ENCODE data around the gene PRSS57.
A peak's percentile ranks its signal among the peaks of the same experiment; 100 is the strongest.

The PRSS57 gene

DNA sequence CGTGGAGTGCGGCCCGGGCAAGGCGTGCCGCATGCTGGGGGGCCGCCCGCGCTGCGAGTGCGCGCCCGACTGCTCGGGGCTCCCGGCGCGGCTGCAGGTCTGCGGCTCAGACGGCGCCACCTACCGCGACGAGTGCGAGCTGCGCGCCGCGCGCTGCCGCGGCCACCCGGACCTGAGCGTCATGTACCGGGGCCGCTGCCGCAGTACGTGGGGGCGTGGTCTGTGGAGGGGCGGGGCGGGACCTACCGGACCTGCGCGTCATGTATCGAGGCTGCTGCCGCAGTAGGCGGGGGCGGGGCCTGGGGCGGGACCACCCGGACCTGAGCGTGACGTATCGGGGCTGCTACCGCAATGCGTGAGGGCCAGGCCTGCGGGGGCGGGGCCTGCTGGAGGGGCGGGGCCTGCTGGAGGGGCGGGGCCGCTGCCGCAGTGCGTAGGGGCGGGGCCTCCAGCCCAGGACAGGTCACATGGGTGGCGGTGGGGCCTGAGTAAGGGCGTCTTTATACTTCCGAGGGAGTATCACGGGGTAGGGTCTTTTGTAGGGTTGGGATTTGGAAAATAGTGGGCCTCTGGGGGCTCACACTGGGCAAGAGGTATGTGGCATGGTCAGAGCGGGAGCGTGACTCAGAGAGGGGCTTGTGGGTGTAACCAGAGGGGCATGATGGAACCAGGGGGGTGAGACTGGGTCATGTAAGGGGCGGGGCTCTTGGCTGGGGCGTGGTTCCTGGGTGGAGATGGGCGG is 14.8 kb downstream of the PRSS57 start:
- Histone ChIP-seq H3K36me3 (replicated peaks in 1 of 2; ENCODE audit: control insufficient read depth in 2 of 2, insufficient read depth in 2 of 2, low read length in 2 of 2) (no peaks in the 10 kb centered on the region), H3K23ac (ENCODE audit: low read depth, low read length, poor library complexity) (peak overlapping the region; percentile 97), H3K9me3 (replicated peaks in 1 of 2; ENCODE audit: control insufficient read depth in 2 of 2, insufficient read depth in 1 of 2, low read depth in 1 of 2, low read length in 2 of 2) (no peaks in the 10 kb centered on the region), H3K27ac (replicated peaks; ENCODE audit: low read length) (peak overlapping the region; percentile 89), H3K79me1 (ENCODE audit: low read depth, low read length) (peaks cover 6% of the 10 kb centered on the region), H2AFZ (ENCODE audit: low read length) (peak overlapping the region; percentile 98), H2AK5ac (ENCODE audit: low read depth, low read length) (peak overlapping the region; percentile 23), H3K4me3 (ENCODE audit: low read length in 2 of 2) (peak overlapping the region; percentile 71 to 97), H3K27me3 (ENCODE audit: control insufficient read depth in 3 of 3, insufficient read depth in 3 of 3, low read depth in 1 of 3, low read length in 3 of 3) (peaks cover 2 to 14% (median 10%) of the 10 kb centered on the region in 3 experiments), H2BK12ac (ENCODE audit: low read length) (no peak overlapping the region), H2BK15ac (ENCODE audit: low read length) (peak overlapping the region; percentile 94), H4K8ac (ENCODE audit: low read depth, low read length) (no peak overlapping the region), H3K4me1 (ENCODE audit: control insufficient read depth in 2 of 2, insufficient read depth in 1 of 2, low read depth in 1 of 2, low read length in 2 of 2) (peaks cover 11 to 12% of the 10 kb centered on the region in 2 donors), H3K4me2 (ENCODE audit: insufficient read depth, low read length, poor library complexity, severe bottlenecking) (peak overlapping the region; percentile 86), H3K14ac (ENCODE audit: low read length) (peak overlapping the region; percentile 99), H2BK5ac (ENCODE audit: low read length) (peak overlapping the region; percentile 87), H4K91ac (ENCODE audit: low read depth, low read length, poor library complexity) (peak overlapping the region; percentile 85), H3K9ac (ENCODE audit: low read depth, low read length, poor library complexity) (peak overlapping the region; percentile 99), H3K4ac (ENCODE audit: low read length) (no peak overlapping the region), H3K18ac (ENCODE audit: low read length) (peak overlapping the region; percentile 99), H2BK120ac (ENCODE audit: low read depth, low read length) (peak overlapping the region; percentile 87)
- WGBS, 2 donors (ENCODE audit: extremely low coverage in 2 of 2, insufficient read length in 2 of 2, insufficient replicate concordance in 1 of 2), result no CpG with 5 or more reads among the region's 70 CpGs
- DNase-seq (ENCODE audit: low spot score), result peak; percentile 98

DNA sequence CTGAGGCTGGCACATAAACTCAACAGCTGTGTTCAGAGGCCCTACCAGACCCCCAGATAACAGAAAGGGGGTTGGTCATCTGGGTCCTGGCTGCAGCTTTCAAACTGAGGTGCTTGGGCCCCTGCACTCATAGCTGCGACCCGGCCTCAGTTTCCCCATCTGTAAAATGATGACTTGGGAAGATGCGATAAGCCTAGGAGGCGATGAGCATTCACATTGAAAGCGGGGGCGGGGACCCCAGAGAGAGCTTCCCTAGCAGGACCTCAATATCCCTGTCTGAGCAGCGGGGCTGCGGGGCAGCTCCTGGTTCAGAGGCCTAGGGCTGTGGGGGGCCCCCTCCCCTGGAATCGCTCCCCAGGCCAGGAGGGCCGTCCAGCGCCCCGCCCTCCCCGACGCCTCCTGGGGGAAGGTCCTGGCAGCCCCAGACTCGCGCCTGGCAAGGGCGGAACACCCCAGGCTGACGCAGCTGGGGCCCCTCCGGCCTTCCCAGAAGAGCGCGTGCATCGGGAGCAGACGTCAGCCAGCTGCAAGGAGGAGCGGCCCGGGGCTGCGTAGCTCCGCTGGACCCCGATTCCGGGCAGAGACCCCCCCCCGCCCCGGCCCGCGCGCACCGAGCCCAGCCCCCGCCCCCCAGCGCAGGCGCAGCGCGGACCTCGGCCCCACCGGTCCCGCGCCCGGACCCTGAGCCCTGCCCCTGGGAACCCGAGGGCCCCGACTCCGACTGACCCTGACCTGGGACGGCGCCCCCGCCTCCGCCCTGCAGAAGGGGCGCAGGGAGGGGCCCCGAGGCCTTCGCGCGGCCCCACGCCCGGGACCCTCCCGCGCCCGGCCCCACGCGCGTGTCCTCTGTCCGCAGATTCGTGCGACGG is 15.6 kb downstream of the PRSS57 start:
- no peak overlapping the region for H2BK12ac ChIP-seq (ENCODE audit: low read length)
- H3K4ac ChIP-seq (ENCODE audit: low read length), result no peak overlapping the region
- peak overlapping the region; percentile 89 for H3K27ac ChIP-seq (replicated peaks; ENCODE audit: low read length)
- peak overlapping the region; percentile 85 for H4K91ac ChIP-seq (ENCODE audit: low read depth, low read length, poor library complexity)
- H3K14ac ChIP-seq (ENCODE audit: low read length), result peak overlapping the region; percentile 99
- H3K4me2 ChIP-seq (ENCODE audit: insufficient read depth, low read length, poor library complexity, severe bottlenecking), result peak overlapping the region; percentile 84
- H3K23ac ChIP-seq (ENCODE audit: low read depth, low read length, poor library complexity), result peak overlapping the region; percentile 97
- H3K4me1 ChIP-seq (ENCODE audit: control insufficient read depth in 2 of 2, insufficient read depth in 1 of 2, low read depth in 1 of 2, low read length in 2 of 2), result peaks cover 14 to 18% of the 10 kb centered on the region in 2 donors
- peak overlapping the region; percentile 99 for H3K18ac ChIP-seq (ENCODE audit: low read length)
- H2AK5ac ChIP-seq (ENCODE audit: low read depth, low read length), result peak overlapping the region; percentile 23
- H3K27me3 ChIP-seq (ENCODE audit: control insufficient read depth in 3 of 3, insufficient read depth in 3 of 3, low read depth in 1 of 3, low read length in 3 of 3), result peaks cover 2 to 18% (median 14%) of the 10 kb centered on the region in 3 experiments
- WGBS, 2 donors (ENCODE audit: extremely low coverage in 2 of 2, insufficient read length in 2 of 2, insufficient replicate concordance in 1 of 2), result no CpG with 5 or more reads among the region's 69 CpGs
- peak overlapping the region; percentile 57 for H2BK5ac ChIP-seq (ENCODE audit: low read length)
- H2BK120ac ChIP-seq (ENCODE audit: low read depth, low read length), result peak overlapping the region; percentile 87
- no peaks in the 10 kb centered on the region for H3K36me3 ChIP-seq (replicated peaks in 1 of 2; ENCODE audit: control insufficient read depth in 2 of 2, insufficient read depth in 2 of 2, low read length in 2 of 2)
- peak overlapping the region; percentile 92 for H2AFZ ChIP-seq (ENCODE audit: low read length)
- DNase-seq (ENCODE audit: low spot score), result no peak
- no peaks in the 10 kb centered on the region for H3K9me3 ChIP-seq (replicated peaks in 1 of 2; ENCODE audit: control insufficient read depth in 2 of 2, insufficient read depth in 1 of 2, low read depth in 1 of 2, low read length in 2 of 2)
- H4K8ac ChIP-seq (ENCODE audit: low read depth, low read length), result no peak overlapping the region
- peaks cover 6% of the 10 kb centered on the region for H3K79me1 ChIP-seq (ENCODE audit: low read depth, low read length)
- no peak overlapping the region for H2BK15ac ChIP-seq (ENCODE audit: low read length)
- H3K4me3 ChIP-seq (ENCODE audit: low read length in 2 of 2), result peak overlapping the region; percentile 71 to 97
- H3K9ac ChIP-seq (ENCODE audit: low read depth, low read length, poor library complexity), result peak overlapping the region; percentile 99

DNA sequence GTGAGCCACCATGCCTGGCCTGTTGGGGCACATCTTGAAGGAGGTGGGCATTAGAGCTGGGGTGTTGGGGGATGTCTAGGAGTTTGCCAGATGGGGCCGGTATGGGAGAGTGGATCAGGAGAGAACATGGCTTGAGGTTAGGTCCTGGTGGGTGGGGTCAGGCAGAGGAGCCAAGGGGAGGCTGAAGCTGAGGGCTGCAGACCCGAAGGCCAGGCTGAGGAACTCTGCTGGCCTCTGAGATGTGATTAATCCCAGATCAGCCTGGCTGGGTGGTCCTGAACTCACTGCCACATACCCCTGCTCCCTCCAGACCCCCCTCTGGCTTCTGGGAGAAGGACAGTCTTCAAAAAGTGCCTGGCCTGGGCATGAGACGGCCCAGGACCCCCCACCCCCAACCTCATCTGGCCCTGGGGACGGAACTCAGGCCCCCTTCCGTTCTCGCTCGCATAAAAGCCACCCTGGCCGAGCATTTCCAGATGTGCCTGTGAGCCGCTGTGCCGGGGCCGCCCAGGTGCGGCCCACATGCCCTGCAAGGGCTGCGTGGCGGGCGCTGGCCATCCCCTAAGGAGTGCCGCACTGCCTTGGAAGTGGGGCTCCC is 16.4 kb downstream of the PRSS57 start:
- Histone ChIP-seq H4K91ac (ENCODE audit: low read depth, low read length, poor library complexity) (no peak overlapping the region), H3K14ac (ENCODE audit: low read length) (no peak overlapping the region), H2AFZ (ENCODE audit: low read length) (no peak overlapping the region), H2AK5ac (ENCODE audit: low read depth, low read length) (peak overlapping the region; percentile 23), H3K4me3 (ENCODE audit: low read length in 2 of 2) (peak overlapping the region in 1 of 2 donors; percentile 71), H3K79me1 (ENCODE audit: low read depth, low read length) (peaks cover 6% of the 10 kb centered on the region), H2BK15ac (ENCODE audit: low read length) (no peak overlapping the region), H2BK5ac (ENCODE audit: low read length) (no peak overlapping the region), H3K23ac (ENCODE audit: low read depth, low read length, poor library complexity) (no peak overlapping the region), H3K9ac (ENCODE audit: low read depth, low read length, poor library complexity) (no peak overlapping the region), H3K36me3 (replicated peaks in 1 of 2; ENCODE audit: control insufficient read depth in 2 of 2, insufficient read depth in 2 of 2, low read length in 2 of 2) (no peaks in the 10 kb centered on the region), H3K4ac (ENCODE audit: low read length) (no peak overlapping the region), H3K4me2 (ENCODE audit: insufficient read depth, low read length, poor library complexity, severe bottlenecking) (peak overlapping the region; percentile 84), H3K9me3 (replicated peaks in 1 of 2; ENCODE audit: control insufficient read depth in 2 of 2, insufficient read depth in 1 of 2, low read depth in 1 of 2, low read length in 2 of 2) (no peaks in the 10 kb centered on the region), H3K4me1 (ENCODE audit: control insufficient read depth in 2 of 2, insufficient read depth in 1 of 2, low read depth in 1 of 2, low read length in 2 of 2) (peaks cover 14 to 23% of the 10 kb centered on the region in 2 donors), H2BK12ac (ENCODE audit: low read length) (no peak overlapping the region), H3K27ac (replicated peaks; ENCODE audit: low read length) (no peak overlapping the region), H3K27me3 (ENCODE audit: control insufficient read depth in 3 of 3, insufficient read depth in 3 of 3, low read depth in 1 of 3, low read length in 3 of 3) (peaks cover 2 to 18% (median 15%) of the 10 kb centered on the region in 3 experiments), H4K8ac (ENCODE audit: low read depth, low read length) (no peak overlapping the region), H2BK120ac (ENCODE audit: low read depth, low read length) (no peak overlapping the region), H3K18ac (ENCODE audit: low read length) (peak overlapping the region; percentile 22)
- no CpG with 5 or more reads among the region's 16 CpGs for WGBS, 2 donors (ENCODE audit: extremely low coverage in 2 of 2, insufficient read length in 2 of 2, insufficient replicate concordance in 1 of 2)
- DNase-seq (ENCODE audit: low spot score), result no peak
